SU-DHL-6 (cell line): ENCODE measurements around the gene RAD9A.
A peak's percentile ranks its signal among the peaks of the same experiment; 100 is the strongest.

Experiments
- H2AFZ ChIP-seq: fragments of 200-600 bp; sonication (generic); 2 replicates; pipeline ENCODE4 v1.6.1; 2014; ENCODE audit warnings: low read depth, mild to moderate bottlenecking, moderate library complexity, mixed read lengths, antibody characterized with exemption, low read length; ENCODE audit not compliant: severe bottlenecking
- H3F3A ChIP-seq: fragments of 200-600 bp; shearing (Covaris generic); 2 replicates; pipeline ENCODE4 v1.6.0; 2016; ENCODE audit warnings: antibody characterized with exemption, mild to moderate bottlenecking; ENCODE audit not compliant: insufficient read depth
- H3K27ac ChIP-seq: fragments of 200-600 bp; sonication (generic); 2 replicates; pipeline ENCODE4 v1.5.1; 2016; ENCODE audit warnings: low read depth, mild to moderate bottlenecking, low read length, moderate library complexity, mixed read lengths
- H3K27me3 ChIP-seq: fragments of 200-600 bp; sonication (generic), shearing (Covaris generic); 2 replicates; pipeline ENCODE4 v1.6.0; 2014; ENCODE audit warnings: mild to moderate bottlenecking, low read length
- H3K36me3 ChIP-seq: fragments of 200-600 bp; sonication (generic); 2 replicates; pipeline ENCODE4 v1.6.1; 2014; ENCODE audit warnings: mild to moderate bottlenecking, low read length, mixed read lengths
- H3K4me2 ChIP-seq: fragments of 300-600, 200-600 bp; shearing (Covaris generic), sonication (generic); 2 replicates; pipeline ENCODE4 v1.6.0; 2014; ENCODE audit warnings: low read length, low read depth, mild to moderate bottlenecking; ENCODE audit not compliant: poor library complexity, severe bottlenecking
- H3K4me3 ChIP-seq: fragments of 200-600 bp; sonication (generic); 2 replicates; pipeline ENCODE4 v1.5.1; 2014; ENCODE audit warnings: antibody characterized with exemption, low read length, mild to moderate bottlenecking, mixed read lengths; ENCODE audit not compliant: insufficient read depth, poor library complexity, severe bottlenecking
- H3K79me2 ChIP-seq: fragments of 200-600 bp; sonication (generic); 2 replicates; pipeline ENCODE4 v1.6.1; 2014; ENCODE audit warnings: mild to moderate bottlenecking, low read length, moderate library complexity; ENCODE audit not compliant: insufficient read depth
- H3K9ac ChIP-seq: fragments of 200-600 bp; sonication (generic); 2 replicates; pipeline ENCODE4 v1.7.0; 2014; ENCODE audit warnings: mild to moderate bottlenecking, low read length
- H3K9me2 ChIP-seq: fragments of 200-600 bp; sonication (generic); replicated peaks from 2 replicates; pipeline ENCODE4 v1.6.1; 2014; ENCODE audit warnings: low read length; ENCODE audit not compliant: insufficient read depth
- H3K9me3 ChIP-seq: fragments of 200-600 bp; sonication (generic); 2 replicates; pipeline ENCODE4 v1.6.1; 2014; ENCODE audit warnings: low read length, mixed read lengths; ENCODE audit not compliant: insufficient read depth
- H4K20me1 ChIP-seq: fragments of 200-600 bp; sonication (generic); 2 replicates; pipeline ENCODE4 v1.6.1; 2014; ENCODE audit warnings: low read depth, mild to moderate bottlenecking, antibody characterized with exemption, low read length, moderate library complexity, mixed read lengths
- EZH2phosphoT487 ChIP-seq: fragments of 200-600 bp; sonication (generic), shearing (Covaris generic); conservative IDR thresholded peaks from 2 replicates; pipeline ENCODE4 v1.6.1; 2018; ENCODE audit warnings: mild to moderate bottlenecking, antibody characterized with exemption, low read length, moderate library complexity, mixed read lengths
- TF ChIP-seq, protein P1 (sequence below): fragments of 200-600 bp; sonication (generic); IDR thresholded peaks from one replicate; pipeline ENCODE4 v1.5.1; 2017; ENCODE audit warnings: antibody characterized with exemption, mild to moderate bottlenecking, low read length, moderate library complexity; ENCODE audit not compliant: insufficient read depth, poor library complexity, severe bottlenecking

The RAD9A gene

DNA sequence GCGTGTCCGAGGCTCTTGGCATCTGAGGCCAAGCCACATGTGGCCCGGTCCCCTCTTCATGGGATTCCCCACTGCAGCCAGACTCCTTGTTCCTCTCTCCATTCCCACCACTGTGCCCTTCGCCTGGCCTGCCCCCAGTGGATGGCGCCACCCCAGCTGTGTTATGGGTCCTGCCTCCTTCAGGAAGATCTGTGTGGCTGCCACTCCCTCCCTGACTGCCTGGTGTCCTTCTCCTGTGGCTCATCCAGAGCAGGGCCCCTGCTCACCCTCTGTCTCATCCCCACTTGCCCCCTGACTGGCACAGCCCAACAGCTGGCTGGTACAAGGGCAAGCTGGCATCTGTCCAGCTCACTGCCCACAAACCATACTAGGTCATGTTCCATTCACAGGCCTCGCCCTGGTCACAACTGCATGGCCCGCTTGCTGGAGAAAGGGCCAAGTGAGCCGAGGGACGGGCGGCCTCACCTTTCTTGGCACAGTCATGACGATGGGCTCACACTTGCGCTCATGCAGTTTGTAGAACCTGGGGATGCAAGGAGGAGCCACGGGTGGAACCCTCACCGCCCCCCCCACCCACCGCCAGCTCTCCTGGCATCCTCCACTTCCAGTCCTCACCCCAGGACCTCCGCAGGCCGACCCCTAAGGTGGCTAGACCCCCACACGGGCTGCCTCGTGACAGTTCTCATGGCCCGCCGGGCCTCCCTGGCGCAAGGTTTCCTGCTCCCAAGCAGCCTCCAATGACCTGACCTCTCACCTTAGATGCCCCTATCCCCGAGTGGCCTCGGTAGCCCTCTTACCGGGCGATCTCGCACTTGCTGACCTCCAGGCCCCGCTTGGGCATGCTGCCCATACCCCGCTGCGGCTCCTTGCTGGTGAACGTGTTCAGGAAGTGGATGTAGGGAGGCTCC lies 47.8 kb downstream of the RAD9A start:
- TF ChIP-seq, protein P1, sequence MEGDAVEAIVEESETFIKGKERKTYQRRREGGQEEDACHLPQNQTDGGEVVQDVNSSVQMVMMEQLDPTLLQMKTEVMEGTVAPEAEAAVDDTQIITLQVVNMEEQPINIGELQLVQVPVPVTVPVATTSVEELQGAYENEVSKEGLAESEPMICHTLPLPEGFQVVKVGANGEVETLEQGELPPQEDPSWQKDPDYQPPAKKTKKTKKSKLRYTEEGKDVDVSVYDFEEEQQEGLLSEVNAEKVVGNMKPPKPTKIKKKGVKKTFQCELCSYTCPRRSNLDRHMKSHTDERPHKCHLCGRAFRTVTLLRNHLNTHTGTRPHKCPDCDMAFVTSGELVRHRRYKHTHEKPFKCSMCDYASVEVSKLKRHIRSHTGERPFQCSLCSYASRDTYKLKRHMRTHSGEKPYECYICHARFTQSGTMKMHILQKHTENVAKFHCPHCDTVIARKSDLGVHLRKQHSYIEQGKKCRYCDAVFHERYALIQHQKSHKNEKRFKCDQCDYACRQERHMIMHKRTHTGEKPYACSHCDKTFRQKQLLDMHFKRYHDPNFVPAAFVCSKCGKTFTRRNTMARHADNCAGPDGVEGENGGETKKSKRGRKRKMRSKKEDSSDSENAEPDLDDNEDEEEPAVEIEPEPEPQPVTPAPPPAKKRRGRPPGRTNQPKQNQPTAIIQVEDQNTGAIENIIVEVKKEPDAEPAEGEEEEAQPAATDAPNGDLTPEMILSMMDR: peak; percentile 22
- no peak for TF ChIP-seq EZH2phosphoT487
- H3K27ac ChIP-seq: peak overlapping the region; percentile 100
- H3K36me3 ChIP-seq: no peaks in the 10 kb centered on the region
- H3K9me2 ChIP-seq: no peaks in the 10 kb centered on the region
- no peak overlapping the region for H2AFZ ChIP-seq
- H3K9ac ChIP-seq: peak overlapping the region; percentile 100
- peak overlapping the region; percentile 96 for H3K4me3 ChIP-seq
- H3K4me2 ChIP-seq: peak overlapping the region; percentile 99
- no peaks in the 10 kb centered on the region for H3K9me3 ChIP-seq
- H4K20me1 ChIP-seq: no peaks in the 10 kb centered on the region
- peaks cover 87% of the 10 kb centered on the region for H3F3A ChIP-seq
- peaks cover 24% of the 10 kb centered on the region; the same call in 1 of the 2 replicates for H3K79me2 ChIP-seq
- no peaks in the 10 kb centered on the region for H3K27me3 ChIP-seq

DNA sequence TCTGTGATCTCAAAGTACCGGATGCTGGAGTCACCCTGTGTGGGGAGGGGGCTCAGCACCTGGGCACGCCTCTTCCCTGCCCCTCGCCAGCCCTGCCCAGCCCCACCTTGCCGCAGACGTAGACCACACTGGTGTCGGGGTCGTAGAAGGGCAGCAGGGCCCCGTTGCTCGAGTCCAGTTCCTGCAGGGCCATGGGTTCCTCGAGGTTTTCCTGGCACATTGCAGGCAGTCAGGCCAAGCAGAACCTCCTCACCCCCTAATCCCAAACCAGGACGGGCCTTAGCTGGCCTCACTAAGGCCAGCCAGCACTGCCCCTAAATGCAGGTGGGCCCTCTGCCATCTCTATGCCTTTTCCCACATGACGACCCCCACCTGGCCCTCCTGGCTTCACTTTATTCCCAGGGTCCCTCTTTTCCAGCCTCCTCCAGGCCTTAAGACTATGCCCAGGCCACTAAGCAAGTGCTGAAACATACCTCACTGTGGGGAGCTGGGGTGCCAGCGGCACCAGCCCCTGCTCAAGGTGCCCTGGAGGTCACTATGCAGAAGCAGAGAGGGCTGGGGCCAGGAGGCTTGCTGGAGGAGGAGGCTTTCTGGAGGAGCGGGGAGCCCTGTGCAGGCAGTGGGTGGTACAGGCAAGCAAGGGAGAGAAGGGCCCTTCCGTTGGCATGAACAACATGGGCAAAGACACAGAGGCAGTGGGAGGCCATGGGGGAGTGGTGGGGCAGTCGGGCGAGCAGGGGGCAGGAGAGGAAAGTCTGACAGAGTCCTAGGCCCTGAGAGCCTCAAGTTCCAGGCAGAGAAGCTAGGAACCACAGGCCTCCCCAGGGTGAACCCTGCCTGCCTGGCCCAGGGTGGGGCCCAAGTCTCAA lies 48.7 kb downstream of the RAD9A start:
- TF ChIP-seq, protein P1: no peak
- no peak for TF ChIP-seq EZH2phosphoT487

DNA sequence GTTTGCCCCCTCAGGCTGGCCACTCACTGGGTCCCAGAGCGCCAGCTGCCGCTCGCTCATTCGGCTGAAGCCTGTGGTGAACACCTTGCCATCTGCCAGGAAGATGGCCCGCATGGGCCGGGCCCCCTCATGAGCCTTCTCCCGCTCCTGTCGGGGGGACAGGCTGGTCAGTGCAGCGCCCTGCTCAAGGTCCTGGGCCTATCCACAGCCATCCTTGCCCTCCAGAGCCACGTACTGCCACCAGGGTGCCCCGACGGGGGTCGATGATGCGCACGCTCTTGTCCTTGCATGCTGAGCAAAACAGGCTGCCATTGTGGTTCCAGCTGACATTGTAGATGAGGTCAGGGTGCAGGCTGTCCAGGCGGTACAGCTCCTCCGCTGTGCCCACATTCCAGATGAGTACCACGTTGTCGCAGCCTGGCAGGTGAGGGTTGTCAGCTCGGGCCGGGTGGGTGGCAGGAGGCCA lies 49.3 kb downstream of the RAD9A start:
- Histone ChIP-seq H3K4me3 (no peak overlapping the region), H3K9me3 (no peaks in the 10 kb centered on the region), H3K9ac (peak overlapping the region; percentile 100), H3K27ac (peak overlapping the region; percentile 100), H3K9me2 (no peaks in the 10 kb centered on the region), H2AFZ (no peak overlapping the region), H3K36me3 (no peaks in the 10 kb centered on the region), H3K4me2 (peak overlapping the region; percentile 99), H3F3A (peaks cover 86% of the 10 kb centered on the region), H3K27me3 (no peaks in the 10 kb centered on the region), H4K20me1 (no peaks in the 10 kb centered on the region), H3K79me2 (peaks cover 24% of the 10 kb centered on the region; the same call in 1 of the 2 replicates)
- TF ChIP-seq, protein P1: no peak
- no peak for TF ChIP-seq EZH2phosphoT487

More for the DNA sequence above, 48.7 kb downstream of the RAD9A start:
- H3K27ac ChIP-seq: peak overlapping the region; percentile 100
- no peaks in the 10 kb centered on the region for H3K9me2 ChIP-seq
- H3K27me3 ChIP-seq: no peaks in the 10 kb centered on the region
- H3K9ac ChIP-seq: peak overlapping the region; percentile 100
- no peak overlapping the region for H2AFZ ChIP-seq
- no peaks in the 10 kb centered on the region for H3K36me3 ChIP-seq
- H3F3A ChIP-seq: peaks cover 87% of the 10 kb centered on the region
- H4K20me1 ChIP-seq: no peaks in the 10 kb centered on the region
- H3K4me2 ChIP-seq: peak overlapping the region; percentile 99
- H3K9me3 ChIP-seq: no peaks in the 10 kb centered on the region
- peak overlapping the region; percentile 96 for H3K4me3 ChIP-seq
- H3K79me2 ChIP-seq: peaks cover 24% of the 10 kb centered on the region; the same call in 1 of the 2 replicates
